GM13976 (cell line): ENCODE data around the gene ARMC12.
A peak's percentile ranks its signal among the peaks of the same experiment; 100 is the strongest.
"Not testable (repeated sequence)": the region's sequence is repeated elsewhere in the genome, so short reads cannot be mapped to it uniquely, and the experiment has no call there.

Source experiments
- DNase-seq: peaks from one replicate; pipeline ENCODE4 v3.0.0; 2012; ENCODE audit warnings: low spot score
- in situ Hi-C: fragments of 300-500 bp; cut with MboI; formaldehyde crosslinking; loops from one replicate; pipeline ENCODE4 v1.12.0; 2022; ENCODE audit warnings: low sequenced_read_pairs, mixed read lengths, inconsistent platforms; ENCODE audit not compliant: unreplicated experiment
- TF ChIP-seq, protein P1 (sequence below): IDR thresholded peaks from 2 replicates; pipeline ENCODE4 v1.5.1; 2012; ENCODE audit warnings: borderline replicate concordance, mild to moderate bottlenecking; ENCODE audit not compliant: insufficient read depth; ENCODE audit errors: extremely low read depth, missing control alignments, control extremely low read depth

Gene ARMC12

DNA sequence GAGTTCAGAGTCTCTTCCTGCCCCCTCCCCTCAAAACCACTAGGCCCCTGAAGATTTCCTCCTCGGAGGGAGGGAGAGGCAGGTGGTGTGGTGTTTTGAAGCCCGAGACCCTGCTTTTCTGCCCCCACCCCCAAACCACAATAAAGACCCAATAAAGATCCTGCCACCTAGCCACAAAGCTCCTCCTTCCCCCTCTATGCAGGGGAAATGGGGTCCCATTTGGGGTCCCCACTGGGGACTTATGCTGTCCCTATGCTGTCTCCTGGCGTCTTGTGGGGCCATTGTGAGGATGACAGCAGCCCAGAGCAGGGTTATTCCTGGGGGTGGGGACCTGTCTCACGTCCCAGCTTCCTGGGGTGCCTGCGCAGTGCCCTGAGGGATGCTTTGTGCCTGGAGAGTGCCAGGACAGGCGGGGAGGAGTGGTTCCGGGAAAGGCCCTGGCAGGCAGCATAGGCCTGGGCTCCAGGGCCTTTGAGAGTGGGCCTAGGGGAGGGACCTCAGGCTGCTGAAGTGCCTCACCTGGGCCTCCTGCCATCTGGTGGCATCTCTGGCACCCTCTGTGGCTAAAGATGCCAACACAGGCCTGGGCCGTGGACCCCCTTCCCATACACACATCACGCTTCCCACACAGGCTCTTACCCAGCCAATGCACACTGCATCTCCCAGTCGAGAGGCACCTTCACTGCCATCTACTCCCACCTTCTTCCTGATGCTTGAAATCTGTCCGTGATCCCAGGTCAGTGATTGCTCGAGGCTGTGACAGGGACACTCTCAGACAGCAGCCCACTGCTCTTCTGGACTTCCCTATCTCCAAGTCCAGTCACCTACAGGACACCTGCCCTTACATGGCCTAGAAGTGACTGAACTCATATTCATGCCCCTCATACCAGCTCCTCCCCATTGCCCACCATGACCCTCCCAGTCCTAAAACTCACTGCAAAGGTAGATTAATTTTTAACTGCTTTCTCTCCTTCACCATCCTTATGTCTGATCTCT, 7.9 kb upstream of the ARMC12 start:
- in situ Hi-C loops, result no loop called here
- no peak for DNase-seq
- TF ChIP-seq, protein P1, sequence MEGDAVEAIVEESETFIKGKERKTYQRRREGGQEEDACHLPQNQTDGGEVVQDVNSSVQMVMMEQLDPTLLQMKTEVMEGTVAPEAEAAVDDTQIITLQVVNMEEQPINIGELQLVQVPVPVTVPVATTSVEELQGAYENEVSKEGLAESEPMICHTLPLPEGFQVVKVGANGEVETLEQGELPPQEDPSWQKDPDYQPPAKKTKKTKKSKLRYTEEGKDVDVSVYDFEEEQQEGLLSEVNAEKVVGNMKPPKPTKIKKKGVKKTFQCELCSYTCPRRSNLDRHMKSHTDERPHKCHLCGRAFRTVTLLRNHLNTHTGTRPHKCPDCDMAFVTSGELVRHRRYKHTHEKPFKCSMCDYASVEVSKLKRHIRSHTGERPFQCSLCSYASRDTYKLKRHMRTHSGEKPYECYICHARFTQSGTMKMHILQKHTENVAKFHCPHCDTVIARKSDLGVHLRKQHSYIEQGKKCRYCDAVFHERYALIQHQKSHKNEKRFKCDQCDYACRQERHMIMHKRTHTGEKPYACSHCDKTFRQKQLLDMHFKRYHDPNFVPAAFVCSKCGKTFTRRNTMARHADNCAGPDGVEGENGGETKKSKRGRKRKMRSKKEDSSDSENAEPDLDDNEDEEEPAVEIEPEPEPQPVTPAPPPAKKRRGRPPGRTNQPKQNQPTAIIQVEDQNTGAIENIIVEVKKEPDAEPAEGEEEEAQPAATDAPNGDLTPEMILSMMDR, result no peak

DNA sequence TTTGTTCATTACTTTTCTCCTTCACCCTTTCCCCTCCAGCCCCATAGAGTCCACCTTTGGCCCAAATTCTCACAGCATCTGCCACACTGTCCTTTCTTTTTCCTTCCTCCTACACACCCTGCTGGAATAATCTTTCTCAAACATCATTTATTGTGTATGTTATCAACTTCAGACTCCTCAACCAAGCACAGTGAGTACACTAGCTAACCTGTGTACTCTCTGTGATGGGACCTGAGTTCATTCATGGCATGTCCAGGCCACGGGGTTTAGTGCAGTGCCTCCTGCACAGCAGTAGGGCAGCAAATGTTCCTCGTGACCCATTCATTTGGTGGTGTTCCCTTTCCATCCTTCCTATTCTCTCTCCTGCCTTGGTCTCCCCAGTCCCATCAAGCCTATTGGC, 7.1 kb upstream of the ARMC12 start:
- TF ChIP-seq, protein P1, result no peak
- in situ Hi-C loops, result no loop called here
- DNase-seq, result no peak

DNA sequence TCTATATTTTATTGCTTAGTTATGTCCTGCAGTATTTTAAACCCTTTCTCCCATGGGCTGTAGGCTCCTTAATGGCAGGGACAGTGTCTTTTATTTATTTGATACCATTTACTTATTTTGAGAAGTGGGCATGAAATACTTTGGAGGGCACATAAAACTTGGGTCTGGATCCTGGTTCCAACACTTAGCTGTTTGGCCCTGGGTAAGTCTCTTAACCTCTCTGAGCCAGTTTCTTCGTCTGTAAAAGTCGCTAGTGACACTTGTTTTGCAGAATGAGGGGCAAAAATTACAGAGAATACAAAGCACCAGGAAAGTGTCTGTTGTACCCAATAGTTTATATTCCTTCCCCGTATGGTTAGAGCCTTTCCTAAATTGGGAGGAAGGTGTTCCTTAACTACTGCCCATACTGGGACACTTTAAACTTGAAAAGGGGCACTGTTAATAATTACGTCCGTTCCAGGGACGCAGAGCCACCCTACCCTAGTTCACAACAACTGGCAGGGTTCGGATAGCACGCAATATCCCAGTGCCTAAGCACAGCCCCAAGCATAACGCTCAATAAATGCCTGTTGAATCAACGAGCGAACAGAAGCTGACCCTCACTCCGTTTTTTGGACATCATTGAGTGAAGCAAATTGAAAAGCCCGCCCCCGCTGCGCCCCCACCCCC, 6.0 kb upstream of the ARMC12 start:
- in situ Hi-C loops, result no loop called here
- no peak for DNase-seq
- TF ChIP-seq, protein P1, result no peak

DNA sequence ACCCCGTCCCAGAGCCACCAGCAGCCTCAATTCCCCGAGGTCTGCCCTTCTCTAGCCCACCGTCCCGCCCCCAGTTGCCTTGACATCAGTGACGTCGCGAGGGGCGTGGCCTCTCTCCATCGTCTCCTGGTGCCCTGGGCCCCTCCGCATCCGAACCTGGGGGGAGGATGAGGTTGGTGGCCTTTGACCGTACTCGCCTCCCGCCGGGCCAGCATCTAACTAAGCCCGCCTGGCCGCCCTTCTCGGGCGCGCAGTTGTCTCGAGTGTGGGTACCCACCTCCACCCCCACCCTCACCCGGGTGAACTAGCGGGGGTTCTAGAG, 5.5 kb upstream of the ARMC12 start:
- peak; percentile 92 for DNase-seq
- TF ChIP-seq, protein P1, result no peak
- in situ Hi-C loops, result no loop called here

DNA sequence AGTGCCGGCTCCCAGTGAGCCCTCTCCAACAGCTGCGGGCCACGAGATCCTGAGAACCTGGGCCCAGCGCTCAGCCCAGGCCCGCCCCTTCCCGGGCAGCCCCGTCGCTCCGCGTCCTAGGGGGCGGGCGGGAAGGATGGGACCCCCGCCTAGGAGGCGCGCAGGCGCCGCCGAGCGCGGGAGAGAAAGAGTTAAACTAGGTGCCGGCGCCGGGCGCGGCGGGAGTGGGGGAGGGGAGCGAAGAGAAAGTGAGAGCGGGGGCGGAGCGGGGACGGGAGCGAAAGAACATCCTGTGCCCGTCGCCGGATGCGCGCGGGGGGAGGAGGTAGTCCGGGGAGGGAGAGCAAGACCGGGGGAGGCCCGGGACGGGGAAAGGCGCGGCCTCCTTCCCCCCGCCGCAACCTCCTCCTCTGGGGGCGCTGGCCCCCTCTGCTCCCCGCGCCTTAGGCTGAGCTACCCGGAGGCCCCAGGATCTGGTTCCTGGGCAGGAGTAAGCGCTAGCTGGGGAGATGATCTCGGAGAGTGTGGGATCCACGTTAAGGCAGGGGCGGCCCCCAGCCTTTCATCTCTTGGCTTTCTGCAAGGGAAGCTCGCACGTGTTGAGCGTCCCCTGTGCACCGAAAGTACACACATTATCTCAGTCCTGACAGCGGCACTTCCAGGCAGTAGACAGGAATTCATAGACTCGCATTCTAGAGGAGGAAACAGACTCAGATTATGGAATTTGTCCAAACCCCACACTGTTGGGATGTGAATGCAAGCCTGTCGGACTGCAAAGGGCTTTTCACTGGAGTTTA, 4.9 kb upstream of the ARMC12 start:
- in situ Hi-C loops, result no loop called here
- TF ChIP-seq, protein P1, result no peak
- DNase-seq, result peak; percentile 93

DNA sequence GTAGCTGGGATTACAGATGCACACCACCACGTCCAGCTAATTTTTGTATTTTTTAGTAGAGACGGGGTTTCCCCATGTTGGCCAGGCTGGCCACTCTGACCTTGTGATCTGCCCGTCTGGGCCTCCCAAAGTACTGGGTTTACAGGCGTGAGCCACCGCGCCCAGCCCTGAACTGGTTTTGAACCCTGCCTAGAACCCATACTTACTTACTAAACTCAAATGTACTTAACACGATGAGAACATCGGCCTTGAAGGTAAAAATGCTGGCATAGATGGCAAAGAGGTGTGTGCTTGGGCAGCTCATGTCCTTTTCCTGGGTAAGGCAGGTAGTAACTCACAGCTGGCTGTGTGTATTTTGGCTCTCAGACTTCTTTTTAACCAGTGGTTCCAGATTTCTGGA, 3.2 kb upstream of the ARMC12 start:
- DNase-seq, result no peak
- in situ Hi-C loops, result no loop called here
- TF ChIP-seq, protein P1, result no peak

DNA sequence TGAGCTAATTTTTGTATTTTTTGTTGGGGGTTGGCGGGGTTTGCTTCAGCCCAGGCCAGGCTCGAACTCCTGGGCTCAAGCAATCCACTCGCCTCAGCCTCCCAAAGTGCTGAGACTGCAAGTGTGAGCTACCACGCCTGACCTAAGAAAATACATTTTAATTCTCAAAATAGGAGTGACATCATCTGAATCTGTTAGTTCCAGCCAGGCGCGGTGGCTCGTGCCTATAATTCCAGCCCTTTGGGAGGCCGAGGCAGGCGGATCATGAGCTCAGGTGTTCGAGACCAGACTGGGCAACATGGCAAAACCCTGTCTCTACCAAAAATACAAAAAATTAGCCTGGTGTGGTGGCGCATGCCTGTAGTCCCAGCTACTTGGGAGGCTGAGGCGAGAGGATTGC, 2.5 kb upstream of the ARMC12 start:
- DNase-seq, in situ Hi-C loops: not testable (repeated sequence)
